Jurkat, Clone E6-1 (cell line): Measurements from ENCODE around the gene RPS2.

Experiments used
- DNase-seq: peaks from one replicate; pipeline ENCODE4 v3.0.0-alpha.2; 2011; ENCODE audit warnings: low read depth, low spot score
- H3K4me3 ChIP-seq: 2 replicates; pipeline ENCODE4 v1.5.1; 2011; ENCODE audit warnings: mild to moderate bottlenecking, low read length, control low read depth, moderate library complexity

Gene RPS2

GRCh38 chr16:2001035-2001434 lies 36.4 kb upstream of the RPS2 start:
- H3K4me3 ChIP-seq, result no peak overlapping the region
- no peak for DNase-seq

- H3K4me3 ChIP-seq, result no peak overlapping the region
- no peak for DNase-seq
These were observed 35.4 kb upstream of the RPS2 start for GRCh38 chr16:1999866-2000514.

DNA sequence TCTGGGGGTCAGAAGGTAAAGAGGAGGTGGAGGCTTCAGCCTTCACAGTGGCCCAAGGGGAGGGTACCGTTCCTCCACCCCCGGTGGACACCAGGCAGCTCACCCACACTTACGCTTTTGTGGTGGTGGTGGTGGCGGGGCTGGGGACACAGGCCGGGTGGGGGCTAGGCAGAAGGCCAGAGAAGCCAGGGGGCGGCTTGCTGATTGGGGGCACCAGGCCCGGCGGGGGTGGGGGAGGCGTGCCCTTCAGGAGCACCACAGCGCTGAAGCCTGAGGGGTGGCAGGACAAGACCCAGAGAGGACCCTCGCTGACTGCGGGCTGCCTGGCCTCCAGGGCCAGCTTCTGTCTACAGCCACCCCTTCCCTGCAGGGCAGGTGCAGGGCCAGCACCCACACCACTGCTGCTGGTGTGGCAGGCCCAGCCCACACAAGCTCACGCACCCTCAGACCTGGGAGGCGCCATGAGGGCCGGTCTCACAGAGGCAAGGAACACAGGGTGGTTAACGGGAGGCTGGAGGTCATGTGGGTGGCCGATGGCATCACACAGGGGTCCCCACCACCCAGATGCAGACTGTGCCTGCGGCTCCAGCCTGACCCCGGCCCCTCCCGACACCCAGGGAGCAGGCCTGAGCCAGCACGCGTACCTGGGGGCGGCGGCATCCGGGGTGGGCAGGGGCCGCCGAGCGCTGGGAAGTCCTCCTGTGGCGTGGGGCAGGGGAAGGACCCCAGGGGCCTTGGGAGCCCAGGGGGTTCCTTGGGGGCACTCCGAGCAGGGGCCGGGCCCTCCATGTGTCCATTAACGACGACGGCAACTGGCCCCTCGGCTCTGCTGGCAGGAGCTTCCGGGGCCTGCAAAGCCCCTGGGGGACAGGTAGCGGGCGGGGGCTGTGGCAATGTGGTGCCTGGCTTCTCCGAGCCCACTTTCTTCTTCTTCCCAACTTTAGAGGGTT lies 34.5 kb upstream of the RPS2 start:
- no peak overlapping the region for H3K4me3 ChIP-seq
- DNase-seq, result no peak

DNA sequence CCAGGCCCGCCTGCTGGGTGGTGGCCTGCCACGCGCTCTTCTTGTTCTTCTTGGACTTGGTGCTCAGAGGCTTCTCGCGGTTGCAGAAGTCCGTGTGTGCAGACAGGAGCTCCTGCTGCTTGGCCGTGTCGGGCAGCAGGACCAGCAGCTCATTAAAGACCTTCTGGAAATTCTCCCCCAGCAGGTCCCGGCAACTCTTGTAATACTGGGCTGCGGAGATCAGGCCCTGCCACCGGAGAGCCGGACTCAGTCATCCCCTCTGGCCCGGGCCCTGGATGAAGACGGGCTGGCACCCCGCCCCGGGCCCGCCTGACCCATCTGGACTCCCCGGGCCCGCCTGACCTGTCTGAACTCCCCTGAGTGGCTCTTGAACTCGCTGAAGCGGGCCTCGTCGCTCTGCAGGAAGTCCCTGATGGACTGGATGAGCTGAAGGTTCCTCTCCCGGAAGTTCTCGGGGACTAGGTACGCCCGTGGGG lies 33.8 kb upstream of the RPS2 start:
- no peak overlapping the region for H3K4me3 ChIP-seq

DNA sequence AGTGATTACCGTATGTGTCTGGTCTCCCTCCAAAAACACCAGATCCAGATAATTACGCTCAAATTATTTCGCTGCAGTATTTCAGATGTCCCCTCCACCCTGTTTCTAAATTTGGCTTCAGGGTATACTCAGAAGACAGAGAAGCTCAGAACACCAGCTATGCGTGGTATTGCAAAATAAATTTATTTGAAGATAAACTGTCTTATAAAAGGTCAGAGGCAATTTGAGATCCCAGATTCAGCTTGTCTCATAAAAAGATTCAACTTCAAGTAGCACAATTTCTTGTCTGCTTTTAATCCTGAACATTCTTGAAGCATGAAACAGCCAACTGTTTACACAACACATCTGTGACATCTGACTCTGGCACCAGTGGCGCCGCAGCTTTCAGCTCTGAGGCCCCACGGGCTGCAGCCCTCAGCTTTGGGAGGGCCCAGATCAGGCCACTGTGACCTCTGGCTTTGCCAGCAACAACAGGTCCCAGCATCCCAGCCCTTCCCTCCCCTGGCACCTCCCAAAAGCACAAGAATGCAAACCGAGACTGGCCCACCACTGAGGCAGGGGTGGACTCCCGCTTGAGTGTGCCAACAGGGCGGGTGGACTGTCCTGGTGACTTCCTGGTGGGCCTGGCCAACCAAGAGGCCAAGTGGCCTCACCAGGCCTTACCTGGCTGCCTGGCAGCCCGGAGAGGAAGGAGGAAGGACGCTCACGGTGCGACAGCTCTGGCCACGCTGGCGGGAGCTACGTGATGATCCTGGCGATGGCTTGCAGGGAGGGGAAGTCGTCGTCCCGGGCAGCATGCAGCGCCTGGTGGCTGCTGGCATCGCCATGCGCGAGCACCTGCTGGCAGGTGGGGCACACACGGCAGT lies 33.1 kb upstream of the RPS2 start:
- DNase-seq, result no peak
- H3K4me3 ChIP-seq, result no peak overlapping the region

More for the DNA sequence above, 33.8 kb upstream of the RPS2 start:
- no peak for DNase-seq

GRCh38 chr16:1993731-1994131 lies 29.1 kb upstream of the RPS2 start:
- H3K4me3 ChIP-seq, result no peak overlapping the region
- DNase-seq, result no peak

DNA sequence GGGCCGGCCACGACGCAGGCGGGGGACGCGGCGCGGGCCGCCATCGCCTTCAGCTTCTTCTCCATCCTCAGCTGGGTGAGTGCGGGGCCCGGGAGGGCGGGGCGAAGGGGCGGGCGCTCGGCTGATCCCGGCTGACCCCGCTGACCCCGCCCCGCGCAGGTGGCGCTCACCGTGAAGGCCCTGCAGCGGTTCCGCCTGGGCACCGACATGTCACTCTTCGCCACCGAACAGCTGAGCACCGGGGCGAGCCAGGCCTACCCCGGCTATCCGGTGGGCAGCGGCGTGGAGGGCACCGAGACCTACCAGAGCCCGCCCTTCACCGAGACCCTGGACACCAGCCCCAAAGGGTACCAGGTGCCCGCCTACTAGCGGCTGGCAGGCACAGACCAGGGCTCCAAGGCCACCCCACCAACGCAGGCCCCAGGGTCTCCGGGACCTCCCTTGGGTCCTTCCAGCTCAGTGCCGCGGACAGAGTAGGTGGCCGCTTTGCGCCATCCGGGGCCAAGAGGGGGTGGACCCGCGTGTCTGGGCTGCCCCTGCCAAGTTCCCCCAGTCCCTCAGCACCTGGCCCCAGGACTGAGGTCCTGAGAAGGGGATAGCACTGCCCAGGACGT lies 28.2 kb upstream of the RPS2 start:
- no peak for DNase-seq
- H3K4me3 ChIP-seq, result no peak overlapping the region

DNA sequence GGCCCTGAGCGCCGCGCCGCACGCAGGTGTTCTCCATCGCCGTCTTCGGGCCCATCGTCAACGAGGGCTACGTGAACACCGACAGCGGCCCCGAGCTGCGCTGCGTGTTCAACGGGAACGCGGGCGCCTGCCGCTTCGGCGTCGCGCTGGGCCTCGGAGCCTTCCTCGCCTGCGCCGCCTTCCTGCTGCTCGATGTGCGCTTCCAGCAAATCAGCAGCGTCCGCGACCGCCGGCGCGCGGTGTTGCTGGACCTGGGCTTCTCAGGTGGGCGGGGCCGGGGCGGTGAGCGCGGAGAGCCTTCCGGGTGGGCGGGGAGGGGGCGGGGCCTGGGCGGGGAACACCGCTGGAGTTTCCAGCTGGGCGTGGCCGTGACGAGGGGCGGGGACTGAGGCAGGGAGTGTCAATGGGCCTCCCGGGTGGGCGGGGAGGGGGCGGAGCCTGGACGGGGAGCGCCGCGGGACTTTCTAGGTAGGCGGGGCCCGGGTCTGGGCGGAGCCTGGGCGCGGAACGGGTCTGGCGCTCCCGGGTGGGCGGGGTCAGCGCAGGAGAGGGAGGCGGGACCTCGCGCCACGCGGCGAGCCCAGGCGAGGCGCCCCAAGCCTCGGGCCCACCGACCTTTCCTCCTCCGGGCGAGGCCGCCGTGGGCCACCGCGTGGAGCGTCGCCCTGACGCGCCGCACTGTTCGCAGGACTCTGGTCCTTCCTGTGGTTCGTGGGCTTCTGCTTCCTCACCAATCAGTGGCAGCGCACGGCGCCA lies 27.5 kb upstream of the RPS2 start:
- DNase-seq, result peak; percentile 78
- peak overlapping the region; percentile 29 for H3K4me3 ChIP-seq

- DNase-seq, result no peak
- H3K4me3 ChIP-seq, result peak overlapping the region; percentile 29; the same call in 1 of the 2 replicates
These were observed 26.9 kb upstream of the RPS2 start for GRCh38 chr16:1991588-1991947.

GRCh38 chr16:1991135-1991551 lies 26.5 kb upstream of the RPS2 start:
- no peak for DNase-seq
- no peak overlapping the region for H3K4me3 ChIP-seq

DNA sequence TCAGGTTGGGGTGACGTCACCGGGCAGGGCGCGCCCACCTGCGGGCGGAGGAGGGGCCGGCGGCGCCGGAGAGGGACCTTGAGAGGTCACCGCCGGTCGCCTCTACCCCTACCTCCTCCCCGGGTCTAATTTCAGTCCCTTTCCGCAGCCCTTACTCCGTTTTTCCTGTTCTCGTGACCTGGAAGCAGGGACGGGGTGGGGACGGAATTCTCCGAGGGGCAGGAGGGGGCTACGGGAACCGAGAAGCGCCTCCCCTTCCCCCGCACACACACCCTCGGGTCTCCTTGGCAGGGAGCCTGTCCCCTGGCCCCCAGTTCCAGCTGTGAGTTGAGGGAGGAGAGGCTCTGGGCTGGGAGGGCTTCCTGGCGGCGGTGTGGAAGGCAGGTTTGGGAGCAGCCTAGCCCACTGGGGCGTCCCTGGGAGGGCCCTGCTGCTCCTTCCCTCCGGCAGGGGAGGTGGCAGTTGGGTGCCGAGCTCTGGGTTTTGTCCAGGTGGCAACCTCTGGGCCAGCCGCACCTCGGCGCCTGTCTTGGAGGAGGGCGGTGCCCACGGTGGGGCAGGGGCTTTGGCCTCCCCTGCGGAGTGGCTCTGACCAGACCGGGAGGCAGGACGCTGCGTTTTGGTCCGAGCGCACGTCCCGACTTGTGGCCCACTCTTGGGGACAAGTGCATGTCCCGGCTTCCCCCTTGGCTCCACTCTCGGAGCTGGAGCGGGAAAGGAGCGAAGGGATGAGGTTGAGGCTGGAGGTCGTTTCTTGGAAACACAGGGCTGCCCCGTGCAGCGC lies 25.9 kb upstream of the RPS2 start:
- H3K4me3 ChIP-seq, result no peak overlapping the region
- no peak for DNase-seq

DNA sequence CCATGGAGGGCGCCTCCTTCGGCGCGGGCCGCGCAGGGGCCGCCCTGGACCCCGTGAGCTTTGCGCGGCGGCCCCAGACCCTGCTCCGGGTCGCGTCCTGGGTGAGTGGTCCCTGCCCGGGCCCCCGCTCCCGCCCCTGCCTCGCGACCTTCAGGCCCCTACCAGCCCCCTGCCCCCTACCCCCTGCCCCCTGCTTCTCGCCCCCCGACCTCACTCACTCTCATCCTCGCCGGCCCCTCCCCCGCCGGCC lies 25.4 kb upstream of the RPS2 start:
- H3K4me3 ChIP-seq, result no peak overlapping the region
- DNase-seq, result no peak

- no peak for DNase-seq
- H3K4me3 ChIP-seq, result no peak within 1 kb of the TSS
These were observed 24.8 kb upstream of the RPS2 start, which contains the start of gene SYNGR3 for GRCh38 chr16:1989209-1990100. Gene SYNGR3 (plus strand): TSS chr16:1989970. CDS start chr16:1990103, 133 bp downstream.

- no peak for DNase-seq
- no peak overlapping the region for H3K4me3 ChIP-seq
These were observed 22.6 kb upstream of the RPS2 start for GRCh38 chr16:1987198-1987597.

GRCh38 chr16:1985466-1986150 lies 21.0 kb upstream of the RPS2 start:
- H3K4me3 ChIP-seq, result no peak overlapping the region
- DNase-seq, result no peak
